PC-9 (cell line): Measurements from ENCODE around the gene AKAP7.

ENCODE experiments used
- EZH2 ChIP-seq: fragments of 200-600 bp; sonication (generic); IDR thresholded peaks from 2 replicates; pipeline ENCODE4 v1.8.0; 2017; ENCODE audit warnings: antibody characterized with exemption, low read depth
- TF ChIP-seq, protein P1 (sequence below): fragments of 200-600 bp; sonication (generic); conservative IDR thresholded peaks from 2 replicates; pipeline ENCODE4 v1.6.1; 2017; ENCODE audit warnings: mixed run types, antibody characterized with exemption, mild to moderate bottlenecking, moderate library complexity

GRCh38 chr6:131255911-131256310 lies 120.6 kb downstream of the AKAP7 start:
- TF ChIP-seq EZH2: no peak
- TF ChIP-seq, protein P1, sequence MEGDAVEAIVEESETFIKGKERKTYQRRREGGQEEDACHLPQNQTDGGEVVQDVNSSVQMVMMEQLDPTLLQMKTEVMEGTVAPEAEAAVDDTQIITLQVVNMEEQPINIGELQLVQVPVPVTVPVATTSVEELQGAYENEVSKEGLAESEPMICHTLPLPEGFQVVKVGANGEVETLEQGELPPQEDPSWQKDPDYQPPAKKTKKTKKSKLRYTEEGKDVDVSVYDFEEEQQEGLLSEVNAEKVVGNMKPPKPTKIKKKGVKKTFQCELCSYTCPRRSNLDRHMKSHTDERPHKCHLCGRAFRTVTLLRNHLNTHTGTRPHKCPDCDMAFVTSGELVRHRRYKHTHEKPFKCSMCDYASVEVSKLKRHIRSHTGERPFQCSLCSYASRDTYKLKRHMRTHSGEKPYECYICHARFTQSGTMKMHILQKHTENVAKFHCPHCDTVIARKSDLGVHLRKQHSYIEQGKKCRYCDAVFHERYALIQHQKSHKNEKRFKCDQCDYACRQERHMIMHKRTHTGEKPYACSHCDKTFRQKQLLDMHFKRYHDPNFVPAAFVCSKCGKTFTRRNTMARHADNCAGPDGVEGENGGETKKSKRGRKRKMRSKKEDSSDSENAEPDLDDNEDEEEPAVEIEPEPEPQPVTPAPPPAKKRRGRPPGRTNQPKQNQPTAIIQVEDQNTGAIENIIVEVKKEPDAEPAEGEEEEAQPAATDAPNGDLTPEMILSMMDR: no peak
